HG03354 (cell line): ENCODE measurements around the gene TBCE.

Experiments used
- ATAC-seq: cut with Tn5 transposase; IDR thresholded peaks from one replicate; pipeline ENCODE4 v1.9.1; 2021; ENCODE audit warnings: mild to moderate bottlenecking; ENCODE audit not compliant: unreplicated experiment, poor library complexity, severe bottlenecking

Gene TBCE

GRCh38 chr1:235494531-235494930 lies 127.3 kb downstream of the TBCE start:
- no peak for ATAC-seq

GRCh38 chr1:235495030-235495429 lies 127.8 kb downstream of the TBCE start:
- no peak for ATAC-seq

GRCh38 chr1:235495551-235495950 lies 128.3 kb downstream of the TBCE start:
- ATAC-seq: no peak

- no peak for ATAC-seq
These were observed 133.8 kb downstream of the TBCE start for GRCh38 chr1:235500971-235501540.
